Vagina (tissue), 2 donors: ENCODE data around the gene ACTRT2. TPM values are rescaled to one million over a fixed set of nuclear protein-coding genes. Genes with fewer than 3 reads are reported as not detected.

Experiments used
- DNase-seq, 2 donors: peaks; one replicate each; pipeline ENCODE4 v3.0.0-alpha.2; 2017; ENCODE audit errors: extremely low spot score in 2 of 2
- H3K27ac ChIP-seq: fragments of 200-600 bp; sonication (generic); one replicate; pipeline ENCODE4 v1.5.1; 2019
- H3K27me3 ChIP-seq: fragments of 200-600 bp; sonication (generic); one replicate; pipeline ENCODE4 v1.5.1; 2019
- H3K36me3 ChIP-seq, 2 donors: fragments of 200-600 bp; sonication (generic); one replicate each; pipeline ENCODE4 v1.5.1; 2017 to 2019
- H3K4me1 ChIP-seq: fragments of 200-600 bp; sonication (generic); one replicate; pipeline ENCODE4 v1.5.1; 2019
- H3K4me3 ChIP-seq, 2 donors: fragments of 200-600 bp; sonication (generic); 1 replicate in 1 of 2; 2 replicates in 1 of 2; pipeline ENCODE4 v1.5.1; 2016 to 2019
- H3K9me3 ChIP-seq: fragments of 200-600 bp; sonication (generic); one replicate; pipeline ENCODE4 v1.5.1; 2019
- POLR2A ChIP-seq, 2 donors: fragments of 450-650 bp; IDR thresholded peaks; one replicate each; pipeline ENCODE4 v1.6.1; 2017; ENCODE audit warnings: antibody characterized with exemption in 2 of 2, mild to moderate bottlenecking in 2 of 2, moderate library complexity in 2 of 2
- POLR2AphosphoS5 ChIP-seq, 2 donors: sonication (generic); formaldehyde crosslinking; IDR thresholded peaks; one replicate each; pipeline ENCODE4 v1.9.0; 2017; ENCODE audit warnings: antibody characterized with exemption in 2 of 2, mild to moderate bottlenecking in 2 of 2, low read depth in 1 of 2; ENCODE audit not compliant: insufficient read depth in 1 of 2
- intact Hi-C: fragments of 100-400 bp; cut with DNase I; formaldehyde crosslinking; loops from one replicate; pipeline ENCODE4 v1.15.1; 2023
- total RNA-seq: library from RNA; depleted of rRNA; stranded (reverse); fragments of >200 nt; gene quantifications from one replicate; pipeline ENCODE4 v1.2.3, GENCODE V29; 2016
- TF ChIP-seq, protein P1 (sequence below), 3 experiments: fragments of 450-650 bp in 2 of 3; fragments of 200-600 bp in 1 of 3; sonication (generic) in 1 of 3; IDR thresholded peaks; one replicate each; pipeline ENCODE4 v1.5.1; 2017 to 2019; ENCODE audit warnings: antibody characterized with exemption in 3 of 3, mild to moderate bottlenecking in 2 of 3, moderate library complexity in 2 of 3

Gene ACTRT2
- total RNA-seq, 1 donor from 2014 or later: not detected

GRCh38 chr1:3013371-3014049, 7.8 kb upstream of the ACTRT2 start:
- H3K4me1 ChIP-seq: no peaks in the 10 kb centered on the region
- H3K9me3 ChIP-seq: no peaks in the 10 kb centered on the region
- TF ChIP-seq POLR2A (IDR thresholded peaks at IDR 0.05): no peak
- TF ChIP-seq, protein P1, sequence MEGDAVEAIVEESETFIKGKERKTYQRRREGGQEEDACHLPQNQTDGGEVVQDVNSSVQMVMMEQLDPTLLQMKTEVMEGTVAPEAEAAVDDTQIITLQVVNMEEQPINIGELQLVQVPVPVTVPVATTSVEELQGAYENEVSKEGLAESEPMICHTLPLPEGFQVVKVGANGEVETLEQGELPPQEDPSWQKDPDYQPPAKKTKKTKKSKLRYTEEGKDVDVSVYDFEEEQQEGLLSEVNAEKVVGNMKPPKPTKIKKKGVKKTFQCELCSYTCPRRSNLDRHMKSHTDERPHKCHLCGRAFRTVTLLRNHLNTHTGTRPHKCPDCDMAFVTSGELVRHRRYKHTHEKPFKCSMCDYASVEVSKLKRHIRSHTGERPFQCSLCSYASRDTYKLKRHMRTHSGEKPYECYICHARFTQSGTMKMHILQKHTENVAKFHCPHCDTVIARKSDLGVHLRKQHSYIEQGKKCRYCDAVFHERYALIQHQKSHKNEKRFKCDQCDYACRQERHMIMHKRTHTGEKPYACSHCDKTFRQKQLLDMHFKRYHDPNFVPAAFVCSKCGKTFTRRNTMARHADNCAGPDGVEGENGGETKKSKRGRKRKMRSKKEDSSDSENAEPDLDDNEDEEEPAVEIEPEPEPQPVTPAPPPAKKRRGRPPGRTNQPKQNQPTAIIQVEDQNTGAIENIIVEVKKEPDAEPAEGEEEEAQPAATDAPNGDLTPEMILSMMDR (IDR thresholded peaks at IDR 0.05): no peak
- TF ChIP-seq POLR2AphosphoS5 (IDR thresholded peaks at IDR 0.05; ENCODE audit: insufficient read depth in 1 of 2, low read depth in 1 of 2): no peak
- no peaks in the 10 kb centered on the region for H3K27me3 ChIP-seq
- no peak overlapping the region for H3K4me3 ChIP-seq
- no peak for DNase-seq
- no peak overlapping the region for H3K27ac ChIP-seq
- H3K36me3 ChIP-seq: no peaks in the 10 kb centered on the region
- intact Hi-C loops: loop anchor here (5.0 kb wide), 2 partner anchors 269 to 414 kb away; no protein-coding TSS in a partner anchor

GRCh38 chr1:3014050-3014440, 7.2 kb upstream of the ACTRT2 start:
- H3K36me3 ChIP-seq: no peaks in the 10 kb centered on the region
- H3K27me3 ChIP-seq: no peaks in the 10 kb centered on the region
- intact Hi-C loops: loop anchor here (5.0 kb wide), 2 partner anchors 268 to 413 kb away; no protein-coding TSS in a partner anchor
- no peaks in the 10 kb centered on the region for H3K9me3 ChIP-seq
- no peaks in the 10 kb centered on the region for H3K4me1 ChIP-seq
- H3K27ac ChIP-seq: no peak overlapping the region
- TF ChIP-seq, protein P1 (IDR thresholded peaks at IDR 0.05): no peak
- TF ChIP-seq POLR2A (IDR thresholded peaks at IDR 0.05) (no peak), POLR2AphosphoS5 (IDR thresholded peaks at IDR 0.05; ENCODE audit: insufficient read depth in 1 of 2, low read depth in 1 of 2) (no peak)
- no peak for DNase-seq
- no peak overlapping the region for H3K4me3 ChIP-seq

DNA sequence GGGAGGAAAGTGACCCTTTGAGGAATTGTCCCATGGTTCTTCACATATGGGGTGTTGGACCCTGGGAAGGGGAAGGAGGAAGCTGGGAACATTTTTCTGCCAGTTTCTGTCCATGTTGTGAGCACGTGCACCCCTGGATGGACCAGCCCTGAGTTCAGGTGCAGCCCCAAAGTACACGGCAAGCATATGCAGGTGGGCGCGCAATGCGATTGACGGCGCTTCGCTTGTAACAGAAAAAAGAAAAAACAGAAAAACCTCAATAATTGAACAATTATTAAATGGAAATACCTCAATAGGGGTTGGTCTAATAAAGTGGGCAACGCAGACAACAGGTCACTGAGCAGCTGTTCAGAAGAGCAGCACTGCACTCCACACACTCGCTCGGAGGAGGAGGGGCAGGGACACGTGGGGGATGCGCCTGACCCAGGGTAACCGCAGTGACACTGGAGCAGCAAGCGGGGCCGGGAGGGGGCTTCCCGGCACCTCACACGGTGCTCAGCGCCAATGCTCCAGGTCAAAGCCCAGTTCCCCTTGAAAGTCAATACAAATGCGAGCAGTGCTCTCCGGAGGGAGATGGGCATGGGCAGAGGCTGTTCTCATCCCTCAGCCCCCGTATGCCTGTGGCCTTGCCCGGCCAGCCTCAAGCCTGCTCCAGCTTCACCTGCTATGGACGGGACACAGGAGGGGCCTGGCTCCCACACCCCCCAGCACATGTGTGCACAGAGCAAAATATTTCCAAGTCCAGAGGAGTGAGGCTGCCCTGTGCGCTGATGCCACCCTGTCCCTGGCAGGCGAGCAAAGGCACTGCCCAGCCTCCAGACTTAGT, 6.6 kb upstream of the ACTRT2 start:
- DNase-seq: no peak
- Histone ChIP-seq H3K27ac (no peak overlapping the region), H3K27me3 (no peaks in the 10 kb centered on the region), H3K4me1 (no peaks in the 10 kb centered on the region), H3K4me3 (no peak overlapping the region), H3K9me3 (no peaks in the 10 kb centered on the region), H3K36me3 (no peaks in the 10 kb centered on the region)
- intact Hi-C loops: loop anchor here (5.0 kb wide), 2 partner anchors 268 to 413 kb away; no protein-coding TSS in a partner anchor
- TF ChIP-seq, protein P1 (IDR thresholded peaks at IDR 0.05): no peak
- TF ChIP-seq POLR2AphosphoS5 (IDR thresholded peaks at IDR 0.05; ENCODE audit: insufficient read depth in 1 of 2, low read depth in 1 of 2): no peak
- TF ChIP-seq POLR2A (IDR thresholded peaks at IDR 0.05): no peak

DNA sequence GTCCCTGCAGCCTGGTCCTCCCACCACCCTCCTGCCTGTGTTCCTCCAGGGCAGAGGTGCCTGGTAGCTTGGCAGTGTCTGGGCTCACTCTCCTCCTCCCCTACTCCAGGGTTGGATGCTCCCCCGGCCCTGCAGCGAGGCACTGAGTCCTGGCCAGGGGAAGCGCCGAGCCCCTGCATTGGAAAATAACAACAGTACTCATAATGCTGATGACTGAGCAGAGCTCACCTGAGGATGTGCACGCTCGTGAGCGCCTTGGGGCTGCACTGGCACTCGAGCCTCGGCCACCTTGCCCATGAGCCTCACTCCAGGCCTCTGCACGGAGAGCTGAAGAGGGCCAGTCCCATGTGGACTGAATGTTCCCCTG, 6.0 kb upstream of the ACTRT2 start:
- DNase-seq: no peak

More for the DNA sequence above, 6.0 kb upstream of the ACTRT2 start:
- intact Hi-C loops: no loop called here
- Histone ChIP-seq H3K27me3 (no peaks in the 10 kb centered on the region), H3K4me1 (no peaks in the 10 kb centered on the region), H3K4me3 (no peak overlapping the region), H3K27ac (no peak overlapping the region), H3K36me3 (no peaks in the 10 kb centered on the region), H3K9me3 (no peaks in the 10 kb centered on the region)
- no peak for TF ChIP-seq POLR2AphosphoS5 (IDR thresholded peaks at IDR 0.05; ENCODE audit: insufficient read depth in 1 of 2, low read depth in 1 of 2)
- TF ChIP-seq, protein P1 (IDR thresholded peaks at IDR 0.05): no peak
- no peak for TF ChIP-seq POLR2A (IDR thresholded peaks at IDR 0.05)
